Neural cell (in vitro differentiated cells): Measurements from ENCODE around the gene STARD10.

Experiments used
- CTCF ChIP-seq: fragments of 450-650 bp; IDR thresholded peaks from 2 replicates; pipeline ENCODE4 v1.5.1; 2014; ENCODE audit warnings: antibody characterized with exemption, mild to moderate bottlenecking, moderate library complexity; ENCODE audit not compliant: poor library complexity, severe bottlenecking
- EZH2 ChIP-seq: fragments of 200-600, 300-800 bp; shearing (Covaris generic), sonication (generic); IDR thresholded peaks from 2 replicates; pipeline ENCODE4 v1.6.1; 2014; ENCODE audit warnings: antibody characterized with exemption, low read length, borderline replicate concordance, mild to moderate bottlenecking; ENCODE audit not compliant: insufficient read depth, poor library complexity, severe bottlenecking
- MXI1 ChIP-seq: fragments of 450-650 bp; conservative IDR thresholded peaks from 2 replicates; pipeline ENCODE4 v1.6.1; 2014; ENCODE audit warnings: antibody characterized with exemption, mild to moderate bottlenecking; ENCODE audit not compliant: poor library complexity, severe bottlenecking
- POLR2AphosphoS5 ChIP-seq: IDR thresholded peaks from 2 replicates; pipeline ENCODE4 v1.6.1; 2012
- SMC3 ChIP-seq: fragments of 450-650 bp; conservative IDR thresholded peaks from 2 replicates; pipeline ENCODE4 v1.6.1; 2014; ENCODE audit warnings: antibody characterized with exemption, mild to moderate bottlenecking, moderate library complexity; ENCODE audit not compliant: poor library complexity
- TAF1 ChIP-seq: IDR thresholded peaks from 2 replicates; pipeline ENCODE4 v1.6.1; 2012; ENCODE audit warnings: low read depth

GRCh38 chr11:72799441-72799840, 5.6 kb upstream of the STARD10 start:
- TF ChIP-seq SMC3 (no peak), MXI1 (no peak), TAF1 (no peak), POLR2AphosphoS5 (no peak), CTCF (no peak), EZH2 (no peak)
